Loucy (cell line): ENCODE data around the gene TTC21A.

Experiments
- EZH2phosphoT487 ChIP-seq: fragments of 200-600 bp; IDR thresholded peaks from 2 replicates; pipeline ENCODE4 v1.6.1; 2018; ENCODE audit warnings: antibody characterized with exemption, mild to moderate bottlenecking, moderate library complexity, borderline replicate concordance
- TF ChIP-seq, protein P1 (sequence below): fragments of 200-600 bp; sonication (generic); conservative IDR thresholded peaks from 2 replicates; pipeline ENCODE4 v1.5.1; 2014; ENCODE audit warnings: mild to moderate bottlenecking, antibody characterized with exemption, low read length

DNA sequence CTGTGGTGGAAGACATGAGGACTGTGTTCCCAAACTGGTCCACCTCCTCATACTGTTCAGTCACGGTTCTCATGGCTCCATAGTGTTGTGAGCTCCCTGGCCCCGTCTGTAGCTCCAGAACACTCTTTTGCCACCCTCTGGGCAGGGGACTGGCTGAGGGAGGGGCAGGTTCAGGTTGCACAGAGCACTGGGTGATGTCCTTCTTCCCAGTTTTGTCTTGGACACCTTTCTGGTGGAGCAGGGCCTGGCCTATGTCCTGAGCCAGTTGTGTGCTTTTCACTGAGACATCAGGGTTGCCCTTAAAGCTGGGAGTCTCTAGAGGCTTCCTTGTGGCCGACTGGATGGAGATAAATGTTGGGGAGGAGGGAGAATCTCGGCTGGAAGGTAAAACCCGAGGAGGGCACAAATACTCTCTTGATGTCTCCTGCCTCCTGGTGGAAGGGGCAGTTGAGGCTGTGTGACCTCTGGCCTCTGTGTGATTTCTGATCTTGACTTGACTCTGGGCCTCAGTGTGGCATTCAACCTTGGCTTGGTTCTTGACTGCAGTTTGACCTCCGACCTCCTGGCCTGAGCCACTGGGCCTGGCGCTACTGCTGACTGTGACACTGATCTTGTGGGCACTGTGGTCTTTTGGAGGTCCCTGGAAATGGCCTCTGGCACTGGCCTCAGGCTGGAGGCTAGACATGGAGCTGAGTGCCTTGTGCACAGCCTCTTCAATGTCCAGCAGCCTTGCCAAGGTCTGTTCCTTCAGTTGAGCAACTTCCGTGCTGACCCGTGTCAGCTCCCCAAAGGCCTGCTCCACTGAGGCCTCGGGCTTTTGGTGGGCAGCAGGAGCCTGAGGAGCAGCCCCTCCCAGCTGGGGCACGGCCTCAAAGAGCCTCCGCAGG is 76.8 kb downstream of the TTC21A start:
- TF ChIP-seq, protein P1, sequence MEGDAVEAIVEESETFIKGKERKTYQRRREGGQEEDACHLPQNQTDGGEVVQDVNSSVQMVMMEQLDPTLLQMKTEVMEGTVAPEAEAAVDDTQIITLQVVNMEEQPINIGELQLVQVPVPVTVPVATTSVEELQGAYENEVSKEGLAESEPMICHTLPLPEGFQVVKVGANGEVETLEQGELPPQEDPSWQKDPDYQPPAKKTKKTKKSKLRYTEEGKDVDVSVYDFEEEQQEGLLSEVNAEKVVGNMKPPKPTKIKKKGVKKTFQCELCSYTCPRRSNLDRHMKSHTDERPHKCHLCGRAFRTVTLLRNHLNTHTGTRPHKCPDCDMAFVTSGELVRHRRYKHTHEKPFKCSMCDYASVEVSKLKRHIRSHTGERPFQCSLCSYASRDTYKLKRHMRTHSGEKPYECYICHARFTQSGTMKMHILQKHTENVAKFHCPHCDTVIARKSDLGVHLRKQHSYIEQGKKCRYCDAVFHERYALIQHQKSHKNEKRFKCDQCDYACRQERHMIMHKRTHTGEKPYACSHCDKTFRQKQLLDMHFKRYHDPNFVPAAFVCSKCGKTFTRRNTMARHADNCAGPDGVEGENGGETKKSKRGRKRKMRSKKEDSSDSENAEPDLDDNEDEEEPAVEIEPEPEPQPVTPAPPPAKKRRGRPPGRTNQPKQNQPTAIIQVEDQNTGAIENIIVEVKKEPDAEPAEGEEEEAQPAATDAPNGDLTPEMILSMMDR: no peak
- TF ChIP-seq EZH2phosphoT487: no peak
